Measurements from ENCODE around the gene TRIP12. TPM values are rescaled to one million over a fixed set of nuclear protein-coding genes. Genes with fewer than 3 reads are reported as not detected.

TRIP12 gene
- total RNA-seq, 1 donor: 249 TPM

DNA sequence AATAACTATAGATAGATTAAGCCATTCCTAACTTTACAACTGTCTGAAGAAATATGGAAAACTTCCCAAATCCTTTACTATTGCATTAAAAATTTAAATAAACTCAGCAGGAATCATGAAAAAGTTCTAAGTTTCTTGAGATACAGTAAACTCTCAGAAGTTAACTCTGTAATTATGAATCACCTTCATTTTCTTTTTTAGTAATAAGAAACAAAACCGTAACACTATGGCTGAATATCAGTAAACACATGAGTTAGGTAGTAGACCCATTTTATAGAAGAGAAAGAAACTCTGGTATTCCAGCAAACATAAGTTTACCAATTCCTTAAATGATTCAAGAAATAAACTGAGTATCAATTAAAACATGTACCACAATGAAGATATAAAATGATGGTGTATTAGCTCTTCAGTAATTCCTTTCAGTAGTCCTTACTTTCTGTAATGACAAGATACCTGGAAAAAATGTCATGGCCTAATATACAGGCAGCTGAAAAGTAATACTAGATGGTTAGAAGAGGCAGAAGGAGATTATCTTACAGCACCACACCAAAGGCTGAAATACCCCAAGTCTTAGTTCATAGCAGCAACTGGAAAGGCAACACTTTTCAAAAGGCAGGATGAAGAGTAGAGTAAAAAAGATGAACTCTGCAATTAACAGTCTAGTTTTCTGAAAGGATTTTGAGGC, 11.5 kb downstream of the TRIP12 start:
- Histone ChIP-seq H3K79me2 (ENCODE audit: insufficient read depth, low read length) (peaks cover 96% of the 10 kb centered on the region), H3K4me2 (ENCODE audit: insufficient read depth, low read length) (no peak overlapping the region), H3K9me3 (ENCODE audit: low read depth, low read length) (no peaks in the 10 kb centered on the region), H3K27me3 (ENCODE audit: insufficient read depth, low read length) (no peaks in the 10 kb centered on the region), H3K4me3 (ENCODE audit: insufficient read depth, low read length) (no peak overlapping the region), H2AFZ (ENCODE audit: low read length) (no peak overlapping the region), H3K36me3 (ENCODE audit: insufficient read depth, low read length) (peaks cover 4% of the 10 kb centered on the region), H4K20me1 (ENCODE audit: insufficient read depth, low read length) (peaks cover 66% of the 10 kb centered on the region), H3K4me1 (ENCODE audit: insufficient read depth, low read length) (no peaks in the 10 kb centered on the region), H3K27ac (ENCODE audit: low read depth, low read length) (no peak overlapping the region)
- no peak for DNase-seq (ENCODE audit: insufficient read length, low spot score, missing footprints)
- TF ChIP-seq, protein P1, sequence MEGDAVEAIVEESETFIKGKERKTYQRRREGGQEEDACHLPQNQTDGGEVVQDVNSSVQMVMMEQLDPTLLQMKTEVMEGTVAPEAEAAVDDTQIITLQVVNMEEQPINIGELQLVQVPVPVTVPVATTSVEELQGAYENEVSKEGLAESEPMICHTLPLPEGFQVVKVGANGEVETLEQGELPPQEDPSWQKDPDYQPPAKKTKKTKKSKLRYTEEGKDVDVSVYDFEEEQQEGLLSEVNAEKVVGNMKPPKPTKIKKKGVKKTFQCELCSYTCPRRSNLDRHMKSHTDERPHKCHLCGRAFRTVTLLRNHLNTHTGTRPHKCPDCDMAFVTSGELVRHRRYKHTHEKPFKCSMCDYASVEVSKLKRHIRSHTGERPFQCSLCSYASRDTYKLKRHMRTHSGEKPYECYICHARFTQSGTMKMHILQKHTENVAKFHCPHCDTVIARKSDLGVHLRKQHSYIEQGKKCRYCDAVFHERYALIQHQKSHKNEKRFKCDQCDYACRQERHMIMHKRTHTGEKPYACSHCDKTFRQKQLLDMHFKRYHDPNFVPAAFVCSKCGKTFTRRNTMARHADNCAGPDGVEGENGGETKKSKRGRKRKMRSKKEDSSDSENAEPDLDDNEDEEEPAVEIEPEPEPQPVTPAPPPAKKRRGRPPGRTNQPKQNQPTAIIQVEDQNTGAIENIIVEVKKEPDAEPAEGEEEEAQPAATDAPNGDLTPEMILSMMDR (IDR thresholded peaks at IDR 0.05; ENCODE audit: extremely low read depth, low read depth, low read length): no peak

DNA sequence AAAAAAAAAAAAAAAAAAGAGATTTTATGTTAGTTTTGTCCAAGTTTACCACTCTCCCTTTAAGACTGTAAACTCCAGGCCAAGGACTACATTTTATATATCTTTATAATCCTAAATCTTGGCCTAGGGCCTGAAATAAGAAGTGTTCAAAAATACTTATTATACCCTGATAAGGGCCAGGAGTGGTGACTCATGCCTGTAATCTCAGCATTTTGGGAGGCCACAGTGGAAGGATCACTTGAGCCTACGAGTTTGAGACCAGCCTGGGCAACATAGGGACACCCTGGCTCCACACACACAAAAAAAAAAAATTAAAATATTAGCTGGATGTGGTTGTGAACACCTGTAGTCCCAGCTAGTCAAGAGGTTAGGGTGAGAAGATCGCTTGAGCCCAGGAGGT, 12.7 kb downstream of the TRIP12 start:
- H4K20me1 ChIP-seq (ENCODE audit: insufficient read depth, low read length): peaks cover 61% of the 10 kb centered on the region
- no peak overlapping the region for H2AFZ ChIP-seq (ENCODE audit: low read length)
- peaks cover 4% of the 10 kb centered on the region for H3K36me3 ChIP-seq (ENCODE audit: insufficient read depth, low read length)
- H3K4me2 ChIP-seq (ENCODE audit: insufficient read depth, low read length): no peak overlapping the region
- H3K9me3 ChIP-seq (ENCODE audit: low read depth, low read length): no peaks in the 10 kb centered on the region
- no peaks in the 10 kb centered on the region for H3K27me3 ChIP-seq (ENCODE audit: insufficient read depth, low read length)
- no peaks in the 10 kb centered on the region for H3K4me1 ChIP-seq (ENCODE audit: insufficient read depth, low read length)
- no peak for DNase-seq (ENCODE audit: insufficient read length, low spot score, missing footprints)
- TF ChIP-seq, protein P1 (IDR thresholded peaks at IDR 0.05; ENCODE audit: extremely low read depth, low read depth, low read length): no peak
- no peak overlapping the region for H3K27ac ChIP-seq (ENCODE audit: low read depth, low read length)
- H3K79me2 ChIP-seq (ENCODE audit: insufficient read depth, low read length): peaks cover 96% of the 10 kb centered on the region
- no peak overlapping the region for H3K4me3 ChIP-seq (ENCODE audit: insufficient read depth, low read length)

DNA sequence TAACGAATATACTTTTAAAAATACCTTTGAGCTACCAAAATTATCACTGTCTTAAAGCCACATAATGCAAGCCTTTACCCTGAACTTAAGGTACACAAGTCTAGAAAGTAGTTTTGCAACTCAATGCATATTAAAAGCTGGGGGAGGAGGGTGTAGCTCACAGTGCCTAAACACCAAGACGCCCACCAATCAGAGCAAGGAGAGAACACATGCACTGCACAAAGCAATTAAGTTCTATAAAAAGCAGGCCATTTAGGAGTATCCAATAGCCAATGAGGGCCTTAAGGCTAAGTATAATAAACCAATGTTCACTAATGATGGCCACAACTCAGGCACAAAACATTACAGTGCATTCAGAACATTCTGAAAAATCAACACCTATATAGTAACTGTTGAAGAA, 16.2 kb downstream of the TRIP12 start:
- Histone ChIP-seq H4K20me1 (ENCODE audit: insufficient read depth, low read length) (peaks cover 55% of the 10 kb centered on the region), H3K36me3 (ENCODE audit: insufficient read depth, low read length) (peaks cover 10% of the 10 kb centered on the region), H3K4me1 (ENCODE audit: insufficient read depth, low read length) (peaks cover 8% of the 10 kb centered on the region), H2AFZ (ENCODE audit: low read length) (no peak overlapping the region), H3K27me3 (ENCODE audit: insufficient read depth, low read length) (no peaks in the 10 kb centered on the region), H3K4me3 (ENCODE audit: insufficient read depth, low read length) (no peak overlapping the region), H3K27ac (ENCODE audit: low read depth, low read length) (no peak overlapping the region), H3K79me2 (ENCODE audit: insufficient read depth, low read length) (peaks cover 96% of the 10 kb centered on the region), H3K4me2 (ENCODE audit: insufficient read depth, low read length) (no peak overlapping the region), H3K9me3 (ENCODE audit: low read depth, low read length) (no peaks in the 10 kb centered on the region)
- TF ChIP-seq, protein P1 (IDR thresholded peaks at IDR 0.05; ENCODE audit: extremely low read depth, low read depth, low read length): no peak
- DNase-seq (ENCODE audit: insufficient read length, low spot score, missing footprints): peak; percentile 78

DNA sequence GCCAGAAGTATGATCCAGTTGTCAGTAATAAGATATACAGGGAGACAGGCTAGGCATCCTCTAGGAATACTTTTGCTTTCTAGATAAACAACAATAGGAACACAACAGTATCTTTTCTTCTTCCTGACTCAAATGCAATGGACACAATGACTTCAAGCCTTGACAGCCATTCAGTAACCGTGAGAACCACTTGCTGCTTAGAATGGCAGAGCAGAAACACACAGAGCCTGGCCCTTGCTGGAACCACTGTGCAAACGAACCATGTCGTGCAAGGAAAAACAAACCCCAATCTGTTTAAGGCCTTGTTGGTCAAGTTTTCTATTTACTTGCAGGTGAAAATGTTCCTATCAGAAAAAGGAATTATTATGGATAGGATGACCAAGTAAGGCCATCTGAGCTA, 18.8 kb downstream of the TRIP12 start:
- Histone ChIP-seq H3K27me3 (ENCODE audit: insufficient read depth, low read length) (no peaks in the 10 kb centered on the region), H3K4me1 (ENCODE audit: insufficient read depth, low read length) (peaks cover 8% of the 10 kb centered on the region), H2AFZ (ENCODE audit: low read length) (no peak overlapping the region), H3K4me3 (ENCODE audit: insufficient read depth, low read length) (no peak overlapping the region), H3K27ac (ENCODE audit: low read depth, low read length) (no peak overlapping the region), H3K36me3 (ENCODE audit: insufficient read depth, low read length) (peaks cover 7% of the 10 kb centered on the region), H3K4me2 (ENCODE audit: insufficient read depth, low read length) (no peak overlapping the region), H3K9me3 (ENCODE audit: low read depth, low read length) (no peaks in the 10 kb centered on the region), H3K79me2 (ENCODE audit: insufficient read depth, low read length) (peaks cover 96% of the 10 kb centered on the region), H4K20me1 (ENCODE audit: insufficient read depth, low read length) (peaks cover 60% of the 10 kb centered on the region)
- TF ChIP-seq, protein P1 (IDR thresholded peaks at IDR 0.05; ENCODE audit: extremely low read depth, low read depth, low read length): no peak
- no peak for DNase-seq (ENCODE audit: insufficient read length, low spot score, missing footprints)

All from osteoblast (primary cell).